HG03103 (cell line): ENCODE data around the gene CD93.

Experiments used
- ATAC-seq: cut with Tn5 transposase; IDR thresholded peaks from one replicate; pipeline ENCODE4 v1.9.1; 2021; ENCODE audit warnings: low read depth; ENCODE audit not compliant: unreplicated experiment

Gene CD93

GRCh38 chr20:23039136-23039875 lies 46.8 kb downstream of the CD93 start:
- no peak for ATAC-seq

DNA sequence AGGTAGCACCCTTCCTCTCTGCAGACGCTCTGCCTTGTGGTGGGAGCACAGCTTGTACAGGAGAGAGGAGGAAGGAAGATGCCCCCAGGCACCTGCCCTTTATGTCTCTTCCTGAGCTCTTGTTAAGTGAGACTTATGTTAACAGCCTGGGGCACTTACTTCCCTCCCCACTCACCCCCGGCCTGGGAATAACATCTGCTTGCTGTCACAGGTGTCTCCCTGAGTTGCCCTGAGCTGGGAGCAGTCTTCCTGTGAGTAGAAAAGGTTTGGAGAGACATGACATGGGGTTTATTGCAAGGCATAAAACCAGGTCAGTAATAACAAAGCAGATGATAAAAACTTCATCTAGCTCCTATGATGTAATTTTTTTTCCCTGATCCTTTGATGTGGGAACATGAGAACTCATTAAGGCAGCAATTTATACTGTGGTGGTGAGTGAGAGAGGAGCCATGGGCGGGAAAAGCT lies 49.1 kb downstream of the CD93 start:
- no peak for ATAC-seq

DNA sequence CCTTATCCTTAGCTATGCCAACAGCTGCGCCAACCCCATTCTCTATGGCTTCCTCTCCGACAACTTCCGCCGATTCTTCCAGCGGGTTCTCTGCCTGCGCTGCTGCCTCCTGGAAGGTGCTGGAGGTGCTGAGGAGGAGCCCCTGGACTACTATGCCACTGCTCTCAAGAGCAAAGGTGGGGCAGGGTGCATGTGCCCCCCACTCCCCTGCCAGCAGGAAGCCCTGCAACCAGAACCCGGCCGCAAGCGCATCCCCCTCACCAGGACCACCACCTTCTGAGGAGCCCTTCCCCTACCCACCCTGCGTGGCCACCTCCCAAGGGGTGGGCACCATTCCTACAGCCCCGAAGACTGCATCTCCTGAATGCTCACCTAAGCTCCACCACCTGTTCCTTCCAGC lies 49.8 kb downstream of the CD93 start:
- ATAC-seq: no peak

DNA sequence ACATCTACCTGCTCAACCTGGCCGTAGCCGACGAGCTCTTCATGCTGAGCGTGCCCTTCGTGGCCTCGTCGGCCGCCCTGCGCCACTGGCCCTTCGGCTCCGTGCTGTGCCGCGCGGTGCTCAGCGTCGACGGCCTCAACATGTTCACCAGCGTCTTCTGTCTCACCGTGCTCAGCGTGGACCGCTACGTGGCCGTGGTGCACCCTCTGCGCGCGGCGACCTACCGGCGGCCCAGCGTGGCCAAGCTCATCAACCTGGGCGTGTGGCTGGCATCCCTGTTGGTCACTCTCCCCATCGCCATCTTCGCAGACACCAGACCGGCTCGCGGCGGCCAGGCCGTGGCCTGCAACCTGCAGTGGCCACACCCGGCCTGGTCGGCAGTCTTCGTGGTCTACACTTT lies 50.4 kb downstream of the CD93 start:
- ATAC-seq: no peak

DNA sequence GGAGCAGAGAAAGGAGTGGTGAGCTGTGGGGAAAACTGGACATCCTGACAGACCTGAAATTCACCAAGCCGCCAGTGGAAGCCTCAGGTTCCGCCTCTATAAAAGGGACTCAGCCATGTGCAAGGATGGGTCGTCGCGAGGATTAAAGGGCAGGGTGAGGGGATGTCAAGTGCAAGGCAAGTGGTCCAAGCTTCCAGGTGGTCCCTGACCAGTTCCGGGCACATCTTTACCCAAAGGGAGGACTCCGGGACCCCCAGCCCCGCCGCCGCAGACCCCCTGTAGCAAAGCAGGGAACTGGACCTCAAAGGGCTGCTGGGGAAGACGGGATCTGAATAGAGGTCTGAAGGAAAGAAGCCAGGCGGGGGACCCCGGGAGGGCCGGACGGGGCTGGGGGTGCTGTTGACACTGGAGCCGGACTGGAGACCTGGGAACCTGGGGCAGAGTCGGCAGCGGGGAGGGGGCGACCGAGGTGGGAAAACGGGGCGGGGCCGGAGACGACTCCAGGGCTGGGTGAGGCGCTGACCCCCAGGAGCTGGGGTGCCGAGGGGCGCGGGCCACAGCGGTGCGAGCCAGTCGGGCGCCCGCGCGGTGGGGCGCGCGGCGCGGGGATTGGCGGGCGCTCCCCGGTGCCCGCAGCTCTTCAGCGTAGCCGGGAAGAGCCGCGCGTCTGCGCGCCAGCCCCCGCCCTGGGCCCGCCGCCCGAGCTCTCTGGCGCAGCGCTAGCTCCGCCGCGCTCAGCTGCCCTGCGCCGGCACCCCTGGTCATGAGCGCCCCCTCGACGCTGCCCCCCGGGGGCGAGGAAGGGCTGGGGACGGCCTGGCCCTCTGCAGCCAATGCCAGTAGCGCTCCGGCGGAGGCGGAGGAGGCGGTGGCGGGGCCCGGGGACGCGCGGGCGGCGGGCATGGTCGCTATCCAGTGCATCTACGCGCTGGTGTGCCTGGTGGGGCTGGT lies 51.1 kb downstream of the CD93 start, which contains the start of gene SSTR4:
SSTR4 (plus strand) TSS at position 592 of the 951 bp plus-strand sequence; CDS start at position 764, 172 bp downstream.
- ATAC-seq: no peak

- ATAC-seq: no peak
These were observed 52.2 kb downstream of the CD93 start for GRCh38 chr20:23033918-23034317.

DNA sequence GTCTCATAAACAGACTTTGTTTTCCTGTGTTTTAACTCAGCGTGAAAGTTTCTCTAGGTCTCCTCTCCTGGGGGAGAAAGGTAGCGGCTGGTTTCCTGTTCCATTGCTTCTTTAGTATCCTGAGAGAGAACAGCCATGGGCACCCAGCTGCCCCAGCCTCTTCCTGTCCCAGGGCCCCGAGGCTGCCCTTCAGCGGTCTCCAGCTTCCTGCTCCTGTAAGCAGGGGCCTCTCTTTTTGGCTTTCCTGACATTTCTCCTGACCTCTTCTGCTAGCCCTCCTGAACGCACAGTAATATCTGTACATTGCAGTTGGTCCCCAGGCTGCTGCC lies 53.4 kb downstream of the CD93 start:
- no peak for ATAC-seq

DNA sequence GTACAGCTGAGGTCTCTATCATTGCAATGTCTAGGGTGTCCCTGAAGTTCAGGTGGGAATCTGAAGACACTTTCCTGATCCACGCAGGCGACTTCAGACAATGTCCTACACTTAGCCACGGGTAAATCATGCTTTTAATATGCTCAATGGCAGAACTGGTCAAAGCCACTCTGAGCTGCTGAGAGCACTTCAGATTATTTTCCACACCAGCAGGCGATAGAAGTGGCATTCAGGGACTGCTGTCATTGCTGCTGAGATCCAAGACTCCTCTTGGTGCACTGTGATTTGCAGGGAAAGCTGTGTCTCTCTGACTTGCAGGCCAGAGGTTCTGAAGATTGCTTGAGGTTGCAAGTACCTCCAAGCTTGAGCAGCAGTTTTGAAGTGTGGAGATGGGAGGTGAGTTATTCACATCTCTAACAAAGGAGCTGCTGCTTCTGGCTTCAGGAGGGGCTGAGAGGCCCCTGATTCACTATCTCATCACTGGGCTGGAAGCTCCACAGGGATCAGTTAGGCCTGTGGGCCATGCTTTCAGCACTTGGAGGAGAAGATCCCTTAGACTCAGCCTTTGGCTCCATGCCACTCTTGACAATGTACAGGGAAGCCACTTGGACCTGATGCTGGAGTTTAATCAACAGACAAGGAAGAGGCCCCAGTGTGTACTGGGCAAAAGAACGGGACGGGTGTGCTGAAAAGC lies 53.9 kb downstream of the CD93 start:
- ATAC-seq: no peak

DNA sequence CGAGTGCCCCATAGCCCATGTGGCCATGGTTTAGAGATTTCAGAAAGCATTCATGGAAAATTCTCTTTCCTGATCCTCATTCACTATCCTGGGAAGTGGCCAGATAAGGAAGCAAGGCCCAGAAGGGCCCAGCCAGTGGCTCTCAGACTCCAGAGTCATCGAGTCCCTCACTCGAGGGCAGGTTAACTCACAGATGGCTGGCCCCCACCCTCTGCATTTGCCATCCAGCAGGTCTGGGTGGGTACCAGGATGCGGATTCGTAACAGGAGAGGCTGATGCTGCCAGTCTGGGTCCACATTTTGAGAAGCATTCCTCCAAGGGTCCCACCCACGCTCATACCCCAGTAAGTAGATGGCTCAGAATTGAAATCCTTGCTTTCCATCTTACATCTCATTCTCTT lies 54.8 kb downstream of the CD93 start:
- no peak for ATAC-seq
